Ishikawa (cell line): ENCODE results near the gene TSR1.

Source experiments
- MAX ChIP-seq: IDR thresholded peaks from 2 replicates; pipeline ENCODE4 v1.6.1; 2012
- YY1 ChIP-seq: IDR thresholded peaks from 2 replicates; pipeline ENCODE4 v1.6.1; 2012; ENCODE audit warnings: low read depth

- TF ChIP-seq MAX: no peak
- no peak for TF ChIP-seq YY1
Observed at GRCh38 chr17:2363318-2363717, 27.1 kb upstream of the TSR1 start.
